ENCODE results near the gene CHRNA1. TPM values are rescaled to one million over a fixed set of nuclear protein-coding genes. Genes with fewer than 3 reads are reported as not detected.

Gene CHRNA1
- total and polyA plus RNA-seq, 4 donors, result not detected

- no peak for TF ChIP-seq MAX (IDR thresholded peaks at IDR 0.05)
- no peak for TF ChIP-seq GABPA (IDR thresholded peaks at IDR 0.05 in 1 of 2, conservative IDR thresholded peaks at IDR 0.05 in 1 of 2)
Observed at GRCh38 chr2:174800436-174801205, 36.3 kb upstream of the CHRNA1 start (continued).

GRCh38 chr2:174798801-174799200 is 34.5 kb upstream of the CHRNA1 start:
- no peaks in the 10 kb centered on the region for H3K27me3 ChIP-seq (ENCODE audit: control insufficient read depth in 4 of 4, insufficient read depth in 4 of 4, low read length in 3 of 4)
- 89% methylated on average over 1 of the region's 1 CpG for WGBS
- no peaks in the 10 kb centered on the region for H3K9me3 ChIP-seq (ENCODE audit: control insufficient read depth in 4 of 4, low read length in 3 of 4)
- TF ChIP-seq EGR1 (IDR thresholded peaks at IDR 0.05; ENCODE audit: low read depth in 2 of 2), result no peak
- TF ChIP-seq HNF4A (conservative IDR thresholded peaks at IDR 0.05), result no peak
- no peak for TF ChIP-seq MAX (IDR thresholded peaks at IDR 0.05)
- TF ChIP-seq RAD21 (IDR thresholded peaks at IDR 0.05), result no peak
- TF ChIP-seq RXRA (IDR thresholded peaks at IDR 0.05), result no peak
- TF ChIP-seq FOXA2 (IDR thresholded peaks at IDR 0.05), result no peak
- TF ChIP-seq ZBTB33 (IDR thresholded peaks at IDR 0.05), result no peak
- no peak for TF ChIP-seq YY1 (IDR thresholded peaks at IDR 0.05)
- TF ChIP-seq REST (IDR thresholded peaks at IDR 0.05), result no peak
- no peak for TF ChIP-seq ATF3 (IDR thresholded peaks at IDR 0.05)
- TF ChIP-seq GABPA (IDR thresholded peaks at IDR 0.05 in 1 of 2, conservative IDR thresholded peaks at IDR 0.05 in 1 of 2), result no peak
- TF ChIP-seq TAF1 (conservative IDR thresholded peaks at IDR 0.05), result no peak
- TF ChIP-seq FOXA1 (IDR thresholded peaks at IDR 0.05), result no peak
- TF ChIP-seq JUND (IDR thresholded peaks at IDR 0.05), result no peak
- no peak for TF ChIP-seq HNF4G (IDR thresholded peaks at IDR 0.05)
- TF ChIP-seq CTCF (IDR thresholded peaks at IDR 0.05; ENCODE audit: low read depth, low read length, missing input control), result no peak
- no peak for TF ChIP-seq NR2F2 (IDR thresholded peaks at IDR 0.05)
- TF ChIP-seq SP1 (IDR thresholded peaks at IDR 0.05), result no peak
- no peak overlapping the region for H3K9ac ChIP-seq (ENCODE audit: low read depth in 1 of 2, low read length in 2 of 2)
- no peak for DNase-seq (ENCODE audit: low spot score)
- H3K4me1 ChIP-seq (ENCODE audit: control insufficient read depth in 4 of 4, insufficient read depth in 4 of 4, low read length in 3 of 4), result no peaks in the 10 kb centered on the region
- H3K36me3 ChIP-seq (ENCODE audit: control insufficient read depth in 4 of 4, insufficient read depth in 3 of 4, low read depth in 1 of 4, low read length in 3 of 4), result no peaks in the 10 kb centered on the region
- H3K4me3 ChIP-seq (ENCODE audit: low read depth in 1 of 3, low read length in 3 of 3), result no peak overlapping the region
- H3K27ac ChIP-seq (ENCODE audit: low read depth in 1 of 2, low read length in 2 of 2), result no peak overlapping the region
